Smooth muscle cell of the coronary artery (primary cell): Measurements from ENCODE around the gene NOTCH3. TPM values are rescaled to one million over a fixed set of nuclear protein-coding genes. Genes with fewer than 3 reads are reported as not detected.

Experiments used
- total RNA-seq: library from RNA; depleted of rRNA; stranded (reverse); fragments of >200 nt; gene quantifications from 2 replicates; pipeline ENCODE4 v1.2.3, GENCODE V29; 2014; ENCODE audit warnings: low replicate concordance

Gene NOTCH3
- 42.6 and 59.8 TPM in 2 replicates for total RNA-seq

DNA sequence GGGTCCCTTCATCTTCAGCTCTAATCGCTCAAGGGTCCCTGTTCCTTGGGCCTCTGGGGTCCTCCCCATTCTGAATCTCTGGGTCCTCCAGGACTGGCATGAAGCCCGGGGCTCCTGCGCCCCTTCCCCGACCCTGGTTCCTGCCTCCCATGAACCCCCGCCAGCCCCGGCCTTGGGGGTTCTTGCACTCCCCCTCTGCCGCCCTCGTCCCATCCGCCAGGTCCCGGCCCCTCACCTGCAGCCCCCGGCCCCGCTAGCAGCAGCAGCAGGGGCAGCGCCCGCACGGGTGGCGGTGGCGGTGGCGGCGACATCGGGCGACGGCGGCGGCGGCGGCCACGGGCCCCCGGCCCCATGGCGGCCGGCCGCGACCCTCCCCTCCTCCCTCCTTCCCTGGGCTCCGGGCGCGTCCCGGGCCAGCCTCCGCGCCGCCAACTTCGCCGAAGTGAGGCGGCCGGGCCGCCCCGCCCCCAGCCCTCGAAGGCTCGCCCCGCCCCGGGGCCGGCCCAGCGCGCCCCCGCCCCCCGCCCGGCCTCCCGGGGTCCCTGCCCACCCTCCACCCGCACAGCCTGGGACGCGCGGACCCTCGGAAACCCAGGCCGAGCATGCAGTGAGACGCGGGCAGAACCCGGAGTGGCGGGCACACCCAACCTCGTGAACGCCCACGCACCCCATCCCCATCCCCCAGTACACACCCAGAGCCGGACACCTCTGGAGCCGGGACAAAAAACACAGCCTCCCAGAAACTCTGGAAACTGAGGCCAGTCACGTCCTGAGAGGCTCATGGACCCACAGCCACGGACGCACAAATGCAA is at the start of gene NOTCH3:
TSS of gene NOTCH3 (minus strand) at position 443 of the 812 bp plus-strand sequence. CDS start at position 353, 90 bp downstream.

Other genes with a start within 250 kb of the NOTCH3 start
- not detected in 2 replicates for gene SLC1A6, start 221.1 kb downstream of the NOTCH3 start, total RNA-seq
- not detected in 2 replicates for gene CASP14, start 151.5 kb downstream of the NOTCH3 start, total RNA-seq
- gene OR1I1, start 118.8 kb downstream of the NOTCH3 start, total RNA-seq: not detected in 2 replicates
- 5.4 and 19.7 TPM in 2 replicates for gene SYDE1, start 93.6 kb downstream of the NOTCH3 start, total RNA-seq
- gene EPHX3, start 31.5 kb upstream of the NOTCH3 start, total RNA-seq: 0.08 TPM in 1 of 2 replicates, not detected in the other
- gene BRD4, start 131.5 kb upstream of the NOTCH3 start, total RNA-seq: 8.3 and 8.7 TPM in 2 replicates
- gene AKAP8, start 178.8 kb upstream of the NOTCH3 start, total RNA-seq: 11.3 and 13.6 TPM in 2 replicates
- 53.7 and 72.7 TPM in 2 replicates for gene AKAP8L, start 218.0 kb upstream of the NOTCH3 start, total RNA-seq
- gene WIZ, start 249.0 kb upstream of the NOTCH3 start, total RNA-seq: 1.8 and 4.6 TPM in 2 replicates